GM23338 (cell line): ENCODE results near the gene CDAN1. TPM values are rescaled to one million over a fixed set of nuclear protein-coding genes. Genes with fewer than 3 reads are reported as not detected.

Source experiments
- ATAC-seq: fragments of 200-7000 bp; cut with Tn5 transposase; 3 replicates; pipeline ENCODE4 v1.9.1; 2020
- DNase-seq: peaks from one replicate; pipeline ENCODE4 v3.0.0-alpha.2; 2015; ENCODE audit warnings: low spot score
- H2AFZ ChIP-seq: fragments of 200-600 bp; sonication (generic); 2 replicates; pipeline ENCODE4 v1.8.0; 2016; ENCODE audit warnings: antibody characterized with exemption, mild to moderate bottlenecking, moderate library complexity
- H3F3A ChIP-seq: fragments of 200-600 bp; sonication (generic); replicated peaks from 2 replicates; pipeline ENCODE4 v1.8.0; 2017; ENCODE audit warnings: antibody characterized with exemption, mixed run types, low read depth
- H3K27ac ChIP-seq: fragments of 200-600 bp; sonication (generic); 2 replicates; pipeline ENCODE4 v1.6.1; 2016; ENCODE audit warnings: low read depth
- H3K27me3 ChIP-seq: fragments of 200-600 bp; sonication (generic); 2 replicates; pipeline ENCODE4 v1.8.0; 2016; ENCODE audit warnings: mild to moderate bottlenecking, mixed run types, moderate library complexity; ENCODE audit not compliant: insufficient read depth
- H3K36me3 ChIP-seq: fragments of 200-600 bp; sonication (generic); 2 replicates; pipeline ENCODE4 v1.8.0; 2016; ENCODE audit warnings: mild to moderate bottlenecking; ENCODE audit not compliant: insufficient read depth
- H3K4me1 ChIP-seq: fragments of 200-600 bp; sonication (generic); 2 replicates; pipeline ENCODE4 v1.8.0; 2016; ENCODE audit warnings: mild to moderate bottlenecking, moderate library complexity; ENCODE audit not compliant: insufficient read depth
- H3K4me2 ChIP-seq: fragments of 200-600 bp; sonication (generic); 2 replicates; pipeline ENCODE4 v1.7.1; 2017; ENCODE audit warnings: mixed run types
- H3K4me3 ChIP-seq: fragments of 200-600 bp; sonication (generic); 2 replicates; pipeline ENCODE4 v1.6.1; 2016; ENCODE audit warnings: mixed run types
- H3K79me2 ChIP-seq: fragments of 200-600 bp; sonication (generic); replicated peaks from 2 replicates; pipeline ENCODE4 v1.8.0; 2017; ENCODE audit warnings: mild to moderate bottlenecking; ENCODE audit not compliant: insufficient read depth
- H3K9me2 ChIP-seq: fragments of 200-600 bp; sonication (generic); 2 replicates; pipeline ENCODE4 v1.8.0; 2017; ENCODE audit not compliant: insufficient read depth
- H4K20me1 ChIP-seq: fragments of 200-600 bp; sonication (generic); replicated peaks from 2 replicates; pipeline ENCODE4 v1.8.0; 2017; ENCODE audit warnings: mild to moderate bottlenecking; ENCODE audit not compliant: insufficient read depth
- H3K27ac Mint-ChIP-seq: 2 replicates; pipeline ENCODE4 v1.8.0; 2020; ENCODE audit warnings: inconsistent platforms, mild to moderate bottlenecking, moderate library complexity, mixed read lengths
- H3K27me3 Mint-ChIP-seq: 3 replicates; pipeline ENCODE4 v1.8.0; 2022; ENCODE audit warnings: low read depth, mild to moderate bottlenecking, moderate library complexity, mixed read lengths, inconsistent platforms; ENCODE audit not compliant: insufficient read depth, poor library complexity
- H3K36me3 Mint-ChIP-seq: 3 replicates; pipeline ENCODE4 v1.8.0; 2021; ENCODE audit warnings: low read depth, mild to moderate bottlenecking, inconsistent platforms, moderate library complexity, mixed read lengths
- H3K4me1 Mint-ChIP-seq: 3 replicates; pipeline ENCODE4 v1.8.0; 2020; ENCODE audit warnings: mild to moderate bottlenecking, inconsistent platforms, mixed read lengths
- H3K4me3 Mint-ChIP-seq: 3 replicates; pipeline ENCODE4 v1.8.0; 2021; ENCODE audit warnings: moderate library complexity, mild to moderate bottlenecking, inconsistent platforms, mixed read lengths
- H3K9me3 Mint-ChIP-seq: 3 replicates; pipeline ENCODE4 v1.8.0; 2020; ENCODE audit warnings: moderate library complexity, mild to moderate bottlenecking, inconsistent platforms, mixed read lengths
- CREB1 ChIP-seq: fragments of 250-450 bp; sonication (Bioruptor Pico); IDR thresholded peaks from 2 replicates; pipeline ENCODE4 v1.5.0; 2020; ENCODE audit warnings: low read depth, mild to moderate bottlenecking, moderate library complexity
- EZH2 ChIP-seq: fragments of 200-600 bp; sonication (generic); IDR thresholded peaks from one replicate; pipeline ENCODE4 v1.8.0; 2017; ENCODE audit warnings: antibody characterized with exemption, mild to moderate bottlenecking, low read depth; ENCODE audit not compliant: unreplicated experiment
- POLR2AphosphoS5 ChIP-seq: IDR thresholded peaks from 2 replicates; pipeline ENCODE4 v1.6.1; 2016; ENCODE audit warnings: antibody characterized with exemption, low read depth
- ZNF114 ChIP-seq: fragments of 250-450 bp; sonication (Bioruptor Pico); IDR thresholded peaks from 2 replicates; pipeline ENCODE4 v1.5.0; 2020; ENCODE audit warnings: mild to moderate bottlenecking, moderate library complexity
- ZNF331 ChIP-seq: fragments of 250-450 bp; sonication (Bioruptor Pico); IDR thresholded peaks from 2 replicates; pipeline ENCODE4 v1.5.0; 2020; ENCODE audit warnings: low read depth, mild to moderate bottlenecking, moderate library complexity
- polyA plus RNA-seq: library from polyadenylated mRNA; unstranded; fragments of >200 nt; fragmentation: Nextera tagmentation; extraction: Ambion mirVana; gene quantifications from 2 replicates; pipeline ENCODE4 v1.2.1, GENCODE V29; 2016
- total RNA-seq: library from RNA; depleted of rRNA; stranded (reverse); fragments of >200 nt; shearing (Covaris generic); gene quantifications from 2 replicates; pipeline ENCODE4 v1.2.3, GENCODE V29; 2014
- TF ChIP-seq, protein P1 (sequence below): IDR thresholded peaks from one replicate; pipeline ENCODE4 v1.6.1; 2018; ENCODE audit warnings: antibody characterized with exemption; ENCODE audit not compliant: unreplicated experiment
- TF ChIP-seq, protein P2 (sequence below): IDR thresholded peaks from 2 replicates; pipeline ENCODE4 v1.6.1; 2016; ENCODE audit warnings: antibody characterized with exemption
- TF ChIP-seq, protein P3 (sequence below), 2 experiments: fragments of 200-600 bp in 1 of 2; sonication (generic) in 1 of 2; conservative IDR thresholded peaks; 2 replicates each; pipeline versions ENCODE4 v1.5.1 to v1.6.1; 2016 to 2017; ENCODE audit warnings: antibody characterized with exemption in 2 of 2, low read depth in 2 of 2, mild to moderate bottlenecking in 2 of 2, moderate library complexity in 1 of 2

Gene CDAN1
- total and polyA plus RNA-seq, 2 experiments from 2014 or later: 6.0 to 14.7 TPM

DNA sequence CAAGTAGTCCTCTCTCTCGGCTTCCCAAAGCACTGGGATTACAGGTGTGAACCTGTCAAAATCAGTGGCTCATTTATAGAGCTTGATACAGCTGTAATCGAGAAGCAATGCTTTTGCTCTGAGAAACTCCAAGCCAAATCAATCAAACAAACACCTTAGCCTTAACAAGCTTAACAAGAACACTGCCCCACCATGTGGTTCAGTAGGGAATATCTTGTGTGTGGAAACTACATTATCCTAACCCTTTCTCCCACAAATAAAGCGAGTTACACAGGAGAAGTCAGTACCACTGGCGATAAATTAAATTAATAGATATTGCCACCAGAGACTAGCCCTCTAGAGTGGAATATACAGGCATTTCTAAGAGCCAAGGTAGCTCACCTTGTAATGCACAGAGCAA lies 13.9 kb downstream of the CDAN1 start:
- ATAC-seq (no peak; the same call in 2 of the 3 replicates), DNase-seq (peak; percentile 44)

More for the DNA sequence above, 13.9 kb downstream of the CDAN1 start:
- no peaks in the 10 kb centered on the region for H3K9me3 Mint-ChIP-seq
- Histone ChIP-seq H3K4me3 (no peak overlapping the region), H3K4me1 (no peaks in the 10 kb centered on the region), H3K36me3 (peaks cover 21% of the 10 kb centered on the region; the same call in 1 of the 2 replicates), H3K9me2 (no peaks in the 10 kb centered on the region), H2AFZ (no peak overlapping the region), H3K27me3 (no peaks in the 10 kb centered on the region), H3K79me2 (no peaks in the 10 kb centered on the region), H3K27ac (no peak overlapping the region), H4K20me1 (no peaks in the 10 kb centered on the region; the same call in none of the 2 replicates), H3K4me2 (no peak overlapping the region), H3F3A (no peaks in the 10 kb centered on the region)
- TF ChIP-seq, protein P1, sequence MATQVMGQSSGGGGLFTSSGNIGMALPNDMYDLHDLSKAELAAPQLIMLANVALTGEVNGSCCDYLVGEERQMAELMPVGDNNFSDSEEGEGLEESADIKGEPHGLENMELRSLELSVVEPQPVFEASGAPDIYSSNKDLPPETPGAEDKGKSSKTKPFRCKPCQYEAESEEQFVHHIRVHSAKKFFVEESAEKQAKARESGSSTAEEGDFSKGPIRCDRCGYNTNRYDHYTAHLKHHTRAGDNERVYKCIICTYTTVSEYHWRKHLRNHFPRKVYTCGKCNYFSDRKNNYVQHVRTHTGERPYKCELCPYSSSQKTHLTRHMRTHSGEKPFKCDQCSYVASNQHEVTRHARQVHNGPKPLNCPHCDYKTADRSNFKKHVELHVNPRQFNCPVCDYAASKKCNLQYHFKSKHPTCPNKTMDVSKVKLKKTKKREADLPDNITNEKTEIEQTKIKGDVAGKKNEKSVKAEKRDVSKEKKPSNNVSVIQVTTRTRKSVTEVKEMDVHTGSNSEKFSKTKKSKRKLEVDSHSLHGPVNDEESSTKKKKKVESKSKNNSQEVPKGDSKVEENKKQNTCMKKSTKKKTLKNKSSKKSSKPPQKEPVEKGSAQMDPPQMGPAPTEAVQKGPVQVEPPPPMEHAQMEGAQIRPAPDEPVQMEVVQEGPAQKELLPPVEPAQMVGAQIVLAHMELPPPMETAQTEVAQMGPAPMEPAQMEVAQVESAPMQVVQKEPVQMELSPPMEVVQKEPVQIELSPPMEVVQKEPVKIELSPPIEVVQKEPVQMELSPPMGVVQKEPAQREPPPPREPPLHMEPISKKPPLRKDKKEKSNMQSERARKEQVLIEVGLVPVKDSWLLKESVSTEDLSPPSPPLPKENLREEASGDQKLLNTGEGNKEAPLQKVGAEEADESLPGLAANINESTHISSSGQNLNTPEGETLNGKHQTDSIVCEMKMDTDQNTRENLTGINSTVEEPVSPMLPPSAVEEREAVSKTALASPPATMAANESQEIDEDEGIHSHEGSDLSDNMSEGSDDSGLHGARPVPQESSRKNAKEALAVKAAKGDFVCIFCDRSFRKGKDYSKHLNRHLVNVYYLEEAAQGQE: no peak
- TF ChIP-seq ZNF114 (CRISPR knock-in tag): no peak
- no peak for TF ChIP-seq POLR2AphosphoS5
- TF ChIP-seq ZNF331 (CRISPR knock-in tag): no peak
- no peak for TF ChIP-seq CREB1
- TF ChIP-seq, protein P2, sequence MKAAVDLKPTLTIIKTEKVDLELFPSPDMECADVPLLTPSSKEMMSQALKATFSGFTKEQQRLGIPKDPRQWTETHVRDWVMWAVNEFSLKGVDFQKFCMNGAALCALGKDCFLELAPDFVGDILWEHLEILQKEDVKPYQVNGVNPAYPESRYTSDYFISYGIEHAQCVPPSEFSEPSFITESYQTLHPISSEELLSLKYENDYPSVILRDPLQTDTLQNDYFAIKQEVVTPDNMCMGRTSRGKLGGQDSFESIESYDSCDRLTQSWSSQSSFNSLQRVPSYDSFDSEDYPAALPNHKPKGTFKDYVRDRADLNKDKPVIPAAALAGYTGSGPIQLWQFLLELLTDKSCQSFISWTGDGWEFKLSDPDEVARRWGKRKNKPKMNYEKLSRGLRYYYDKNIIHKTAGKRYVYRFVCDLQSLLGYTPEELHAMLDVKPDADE: no peak
- TF ChIP-seq EZH2: no peak
- TF ChIP-seq, protein P3, sequence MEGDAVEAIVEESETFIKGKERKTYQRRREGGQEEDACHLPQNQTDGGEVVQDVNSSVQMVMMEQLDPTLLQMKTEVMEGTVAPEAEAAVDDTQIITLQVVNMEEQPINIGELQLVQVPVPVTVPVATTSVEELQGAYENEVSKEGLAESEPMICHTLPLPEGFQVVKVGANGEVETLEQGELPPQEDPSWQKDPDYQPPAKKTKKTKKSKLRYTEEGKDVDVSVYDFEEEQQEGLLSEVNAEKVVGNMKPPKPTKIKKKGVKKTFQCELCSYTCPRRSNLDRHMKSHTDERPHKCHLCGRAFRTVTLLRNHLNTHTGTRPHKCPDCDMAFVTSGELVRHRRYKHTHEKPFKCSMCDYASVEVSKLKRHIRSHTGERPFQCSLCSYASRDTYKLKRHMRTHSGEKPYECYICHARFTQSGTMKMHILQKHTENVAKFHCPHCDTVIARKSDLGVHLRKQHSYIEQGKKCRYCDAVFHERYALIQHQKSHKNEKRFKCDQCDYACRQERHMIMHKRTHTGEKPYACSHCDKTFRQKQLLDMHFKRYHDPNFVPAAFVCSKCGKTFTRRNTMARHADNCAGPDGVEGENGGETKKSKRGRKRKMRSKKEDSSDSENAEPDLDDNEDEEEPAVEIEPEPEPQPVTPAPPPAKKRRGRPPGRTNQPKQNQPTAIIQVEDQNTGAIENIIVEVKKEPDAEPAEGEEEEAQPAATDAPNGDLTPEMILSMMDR (conservative IDR thresholded peaks at IDR 0.05; ENCODE audit: low read depth in 2 of 2): peak; percentile 34 to 47
- H3K4me1 Mint-ChIP-seq: 0 out of 3 replicates have a peak, but pooled peaks cover 2% of the 10 kb centered on the region
- H3K27me3 Mint-ChIP-seq: peaks cover 9% of the 10 kb centered on the region
- no peak overlapping the region for H3K27ac Mint-ChIP-seq
- peaks cover 32% of the 10 kb centered on the region for H3K36me3 Mint-ChIP-seq
- no peak overlapping the region for H3K4me3 Mint-ChIP-seq
